A204.1 (cell line): ENCODE results near the gene B9D2.
A peak's percentile ranks its signal among the peaks of the same experiment; 100 is the strongest.
"Not testable (repeated sequence)": the region's sequence is repeated elsewhere in the genome, so short reads cannot be mapped to it uniquely, and the experiment has no call there.

Source experiments
- FAIRE-seq: peaks from 2 replicates; lab custom pipeline; 2012; peaks lifted over from hg19 to GRCh38; lab: Jason Lieb, UNC

Gene B9D2

GRCh38 chr19:41363753-41364523 lies at the start of gene B9D2:
Gene B9D2 (minus strand): TSS chr19:41364149. CDS start chr19:41363519, 630 bp downstream.
- peak; percentile 93 for FAIRE-seq

GRCh38 chr19:41412953-41413352 lies 49.0 kb upstream of the B9D2 start:
- no peak for FAIRE-seq

DNA sequence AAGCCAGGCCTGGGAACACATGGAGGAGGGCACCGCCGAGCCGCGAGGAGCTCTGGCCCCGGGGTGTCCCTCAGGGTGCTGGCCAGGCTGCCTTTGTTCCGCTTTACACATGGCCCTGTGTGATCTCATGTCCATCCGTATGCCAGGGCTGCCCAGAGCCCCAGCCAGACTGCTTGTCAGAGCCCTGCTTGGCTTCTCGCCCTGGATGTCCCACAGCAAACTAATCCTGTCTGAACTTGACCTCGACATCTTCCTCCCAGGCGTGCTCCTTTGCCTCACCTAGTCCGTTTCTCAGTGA lies 48.0 kb upstream of the B9D2 start:
- no peak for FAIRE-seq

GRCh38 chr19:41411100-41411967 lies 47.4 kb upstream of the B9D2 start:
- no peak for FAIRE-seq

- FAIRE-seq = no peak
Observed at GRCh38 chr19:41410336-41411054, 46.5 kb upstream of the B9D2 start.

- no peak for FAIRE-seq
Observed at GRCh38 chr19:41409288-41409687, 45.3 kb upstream of the B9D2 start.

- FAIRE-seq = not testable (repeated sequence)
Observed at GRCh38 chr19:41408846-41409245, 44.9 kb upstream of the B9D2 start.

DNA sequence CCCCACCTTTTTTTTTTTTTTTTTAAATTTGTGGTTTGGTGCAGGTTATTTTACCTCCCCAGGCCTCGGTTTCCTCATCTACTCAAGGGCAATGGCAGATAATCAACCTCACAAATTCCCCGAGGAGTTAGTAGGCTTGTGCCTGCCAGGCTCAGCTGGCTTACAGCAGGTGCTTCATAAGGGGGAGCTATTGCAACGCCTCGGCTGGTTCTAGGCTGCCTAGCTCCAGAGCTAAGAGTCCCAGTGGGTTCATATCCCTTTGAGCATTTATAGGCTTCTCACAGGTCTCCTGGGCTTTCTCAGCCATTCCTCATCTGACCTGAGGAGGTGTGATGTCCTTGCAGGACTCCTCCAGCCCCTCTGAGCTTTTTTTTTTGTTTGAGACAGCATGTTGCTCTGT lies 44.3 kb upstream of the B9D2 start:
- FAIRE-seq = no peak

- FAIRE-seq = no peak
Observed at GRCh38 chr19:41407271-41407670, 43.3 kb upstream of the B9D2 start.

- no peak for FAIRE-seq
Observed at GRCh38 chr19:41405776-41406175, 41.8 kb upstream of the B9D2 start.

DNA sequence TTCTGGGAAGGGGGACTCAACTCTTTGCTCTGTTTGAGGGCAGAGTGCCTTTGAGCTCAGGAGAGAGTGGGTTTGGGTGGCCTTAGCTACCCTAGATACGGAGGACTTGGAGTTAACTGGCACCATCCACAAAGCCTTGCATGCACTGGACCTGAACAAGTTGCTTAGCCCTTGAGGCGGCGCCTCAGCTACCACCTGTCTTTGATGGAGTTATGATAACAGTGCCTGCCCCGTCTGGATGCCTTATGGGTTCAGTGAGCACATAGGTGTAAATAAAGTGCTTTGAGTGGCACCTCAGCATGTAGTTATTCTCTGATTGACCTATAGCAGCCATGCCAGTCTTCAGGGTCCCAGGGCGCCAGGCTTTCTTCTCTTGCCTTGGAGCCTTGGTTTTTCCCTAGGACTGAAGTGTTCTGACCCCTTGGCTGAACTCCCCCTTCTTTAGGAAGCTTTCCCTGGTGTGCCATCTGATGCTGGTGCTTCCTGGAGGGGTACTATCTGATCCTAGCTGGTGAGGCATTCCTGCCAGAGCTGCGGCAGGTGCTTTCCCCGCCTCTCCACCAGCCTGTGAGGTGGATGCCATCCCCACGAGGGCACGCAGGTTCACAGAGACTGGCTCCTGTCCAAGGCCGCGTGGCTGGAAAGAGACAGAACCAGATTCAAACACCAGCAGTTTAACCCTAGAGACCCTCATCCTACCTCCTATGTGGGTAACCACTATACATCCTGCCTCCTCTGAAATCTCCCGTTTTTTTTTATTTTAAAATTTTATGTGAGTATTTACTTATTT lies 39.4 kb upstream of the B9D2 start:
- no peak for FAIRE-seq

DNA sequence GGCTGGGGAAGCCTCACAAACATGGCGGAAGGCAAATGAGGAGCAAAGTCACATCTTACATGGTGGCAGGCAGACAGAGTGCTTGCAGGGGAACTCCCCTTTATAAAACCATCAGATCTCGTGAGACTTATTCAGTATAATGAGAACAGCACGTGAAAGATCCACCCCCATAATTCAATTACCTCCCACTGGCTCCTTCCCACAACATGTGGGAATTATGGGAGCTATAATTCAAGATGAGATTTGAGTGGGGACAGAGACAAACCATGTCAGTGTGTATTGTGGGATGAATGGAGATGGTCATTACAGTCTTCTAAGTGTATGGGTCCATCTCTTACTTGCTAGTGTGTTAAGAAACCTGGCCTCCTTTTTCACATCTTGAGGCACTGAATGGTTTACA lies 38.1 kb upstream of the B9D2 start:
- no peak for FAIRE-seq

DNA sequence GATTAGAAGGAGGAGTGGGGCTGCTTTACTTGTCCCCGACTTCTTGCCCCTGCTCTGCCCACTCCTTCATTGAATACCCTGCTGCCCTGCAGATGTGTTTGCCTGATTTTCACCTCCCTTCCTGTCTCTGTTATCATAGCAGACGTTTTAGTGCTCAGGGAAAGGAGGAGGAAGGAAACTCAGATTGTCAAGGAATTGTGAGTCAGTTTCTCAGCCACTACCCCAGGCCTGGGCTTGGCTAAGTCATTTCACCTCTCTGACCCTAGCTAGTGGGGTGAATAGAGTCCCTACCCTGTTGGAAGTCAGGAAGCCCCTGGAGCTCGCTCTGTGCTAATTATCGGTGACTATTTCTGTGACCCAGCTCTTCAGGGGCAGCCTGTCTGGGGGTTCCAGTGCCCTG lies 37.5 kb upstream of the B9D2 start:
- no peak for FAIRE-seq

GRCh38 chr19:41399525-41399924 lies 35.6 kb upstream of the B9D2 start:
- FAIRE-seq = no peak

DNA sequence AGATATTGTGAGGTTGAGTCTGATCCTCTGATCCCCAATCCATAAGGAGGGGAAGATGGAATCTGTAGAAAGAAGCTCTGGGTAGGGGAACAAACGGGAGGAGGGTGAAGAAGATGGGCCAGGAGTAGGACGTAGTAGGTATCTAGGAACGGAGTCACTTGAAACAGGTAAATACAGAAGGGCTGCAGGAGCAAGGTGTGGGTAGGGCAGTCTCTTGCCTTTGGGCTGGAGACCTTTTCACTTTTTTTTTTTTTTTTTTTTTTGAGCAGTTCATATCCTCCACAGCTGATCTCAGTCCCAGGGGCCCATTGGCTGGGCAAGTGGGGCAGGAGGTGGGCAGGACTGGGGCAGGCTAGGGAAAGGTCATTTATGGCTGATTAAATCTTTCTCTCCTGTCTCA lies 35.1 kb upstream of the B9D2 start:
- FAIRE-seq = no peak

- no peak for FAIRE-seq
Observed at GRCh38 chr19:41398598-41398997, 34.6 kb upstream of the B9D2 start.

- no peak for FAIRE-seq
Observed at GRCh38 chr19:41398050-41398418, 34.1 kb upstream of the B9D2 start.

DNA sequence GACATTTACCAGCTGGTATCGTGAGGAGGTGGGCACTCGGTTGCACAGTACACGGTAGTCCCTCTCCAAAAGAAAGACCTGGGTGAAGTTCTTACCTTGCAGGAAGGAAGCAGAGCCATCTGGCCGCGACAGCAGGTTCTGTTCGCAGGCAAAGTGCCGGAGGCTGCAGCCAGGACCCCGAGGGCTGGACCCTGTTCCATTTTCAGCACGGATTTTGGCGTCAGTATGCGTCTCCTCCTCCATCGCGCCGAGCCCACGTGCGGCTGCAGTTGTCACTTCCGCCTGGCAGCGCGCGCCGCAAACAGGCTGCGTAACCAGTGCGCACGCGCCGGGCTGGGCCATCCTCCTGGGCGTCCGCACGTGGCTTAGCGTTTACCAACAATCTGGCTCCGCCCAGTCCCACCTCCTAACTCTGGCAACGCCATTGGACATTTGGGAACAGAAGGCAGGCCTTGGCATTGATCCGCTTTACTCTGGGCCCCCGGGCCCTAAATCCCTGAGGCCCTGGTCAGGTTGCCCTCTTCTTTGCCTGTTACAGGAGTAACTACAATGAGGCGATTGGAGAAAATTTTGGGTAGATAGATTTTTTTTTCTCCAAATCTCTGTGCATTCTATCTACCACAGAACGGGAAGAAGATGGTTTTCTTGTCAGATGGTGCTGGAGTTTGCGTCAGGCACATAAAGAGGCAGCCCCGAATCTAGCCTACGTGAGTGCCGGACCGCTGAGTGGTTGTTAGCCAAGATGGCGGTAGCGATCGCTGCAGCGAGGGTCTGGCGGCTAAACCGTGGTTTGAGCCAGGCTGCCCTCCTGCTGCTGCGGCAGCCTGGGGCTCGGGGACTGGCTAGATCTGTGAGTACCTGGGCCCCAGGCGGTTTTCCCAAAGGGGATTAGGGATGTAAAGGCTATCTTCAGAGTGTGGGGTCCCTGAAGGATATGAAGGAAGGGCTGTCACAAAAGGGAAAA lies 33.4 kb upstream of the B9D2 start, which contains the start of the genes BCKDHA and EXOSC5:
TSS of gene BCKDHA (plus strand) at position 733 of the 964 bp plus-strand sequence. CDS start at position 743, 10 bp downstream.
TSS of gene EXOSC5 (minus strand) at position 274 of the 964 bp plus-strand sequence. CDS start at position 243, 31 bp downstream.
- FAIRE-seq = peak; percentile 98

DNA sequence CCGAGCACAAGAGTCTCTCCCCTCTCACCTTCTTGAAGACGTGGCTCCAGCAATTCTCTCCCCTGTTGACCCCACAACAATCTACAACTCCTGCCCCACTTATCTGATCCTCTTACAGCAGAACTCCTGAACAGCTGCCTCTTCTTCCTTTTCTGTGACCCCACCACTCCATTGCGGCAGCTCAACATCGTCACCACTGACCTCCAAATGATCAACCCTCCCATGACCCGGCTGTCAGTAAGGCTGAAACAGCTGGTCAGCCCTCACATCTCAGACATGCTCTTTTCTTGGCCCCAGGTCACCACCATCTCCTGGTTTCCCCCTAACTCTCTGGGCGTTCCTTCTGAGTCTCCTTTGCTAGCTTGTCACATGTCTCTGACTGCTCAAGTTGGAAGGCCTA lies 31.4 kb upstream of the B9D2 start:
- FAIRE-seq = no peak

DNA sequence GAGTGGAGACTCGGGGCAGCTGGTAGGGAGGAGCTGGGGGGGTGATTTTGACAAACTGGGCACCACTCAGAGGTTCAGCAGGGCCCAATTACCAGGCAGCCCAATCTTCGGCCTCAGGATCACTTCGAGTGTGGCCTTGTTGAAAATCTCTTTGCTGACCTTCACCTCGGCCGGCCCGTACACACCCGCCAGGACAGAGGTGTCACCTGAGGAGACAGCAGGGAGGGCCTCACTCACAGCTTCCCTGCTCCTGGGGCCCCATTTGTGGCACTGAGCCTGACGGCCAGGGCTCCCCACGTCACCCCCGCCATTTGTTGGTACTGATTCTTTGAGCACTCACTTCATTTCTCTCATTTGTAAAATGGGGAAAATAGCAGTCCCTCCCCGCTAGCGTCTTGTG lies 28.8 kb upstream of the B9D2 start:
- FAIRE-seq = no peak

- FAIRE-seq = no peak
Observed at GRCh38 chr19:41391618-41392017, 27.7 kb upstream of the B9D2 start.
